CD14-positive monocyte (primary cell): Measurements from ENCODE around the gene ADAR. TPM values are rescaled to one million over a fixed set of nuclear protein-coding genes. Genes with fewer than 3 reads are reported as not detected.

ENCODE experiments used
- DNase-seq, 3 donors: peaks; one replicate each; pipeline ENCODE4 v3.0.0-alpha.2; 2011 to 2022
- H2AFZ ChIP-seq: 2 replicates; pipeline ENCODE4 v1.6.0; 2012; ENCODE audit warnings: mild to moderate bottlenecking, low read depth, low read length, inconsistent platforms; ENCODE audit not compliant: insufficient read depth, poor library complexity, severe bottlenecking
- H3K27ac ChIP-seq, 2 donors: 1 replicate in 1 of 2; 2 replicates in 1 of 2; pipeline ENCODE4 v1.5.1; 2012 to 2013; ENCODE audit warnings: low read length in 2 of 2, control low read depth in 1 of 2, inconsistent platforms in 1 of 2, low read depth in 1 of 2, mild to moderate bottlenecking in 1 of 2
- H3K27me3 ChIP-seq, 2 donors: one replicate each; pipeline versions ENCODE4 v1.6.0 to v1.6.1; 2011 to 2013; ENCODE audit warnings: low read length in 2 of 2; ENCODE audit not compliant: control insufficient read depth in 2 of 2, insufficient read depth in 2 of 2
- H3K36me3 ChIP-seq, 2 donors: replicated peaks in 1 of 2; 1 replicate in 1 of 2; 2 replicates in 1 of 2; pipeline versions ENCODE4 v1.5.1 to v1.6.1; 2012 to 2013; ENCODE audit warnings: low read length in 2 of 2, control low read depth in 1 of 2, inconsistent platforms in 1 of 2, mild to moderate bottlenecking in 1 of 2; ENCODE audit not compliant: insufficient read depth in 2 of 2, control insufficient read depth in 1 of 2
- H3K4me1 ChIP-seq, 2 donors: 1 replicate in 1 of 2; 2 replicates in 1 of 2; pipeline versions ENCODE4 v1.5.1 to v1.6.1; 2012 to 2013; ENCODE audit warnings: low read length in 2 of 2, control low read depth in 1 of 2, inconsistent platforms in 1 of 2, mild to moderate bottlenecking in 1 of 2, moderate library complexity in 1 of 2; ENCODE audit not compliant: insufficient read depth in 2 of 2, control insufficient read depth in 1 of 2
- H3K4me2 ChIP-seq: replicated peaks from 2 replicates; pipeline ENCODE3; 2012; ENCODE audit warnings: low read length, moderate library complexity, mild to moderate bottlenecking; ENCODE audit not compliant: poor library complexity, severe bottlenecking; ENCODE audit errors: extremely low read depth
- H3K4me3 ChIP-seq, 3 experiments: fragments of 200-600 bp in 1 of 3; sonication (generic) in 1 of 3; replicated peaks in 1 of 3; 1 replicate in 2 of 3; 2 replicates in 1 of 3; pipeline ENCODE4 v1.5.1; 2011 to 2013; ENCODE audit warnings: low read length in 3 of 3, mild to moderate bottlenecking in 3 of 3, control low read depth in 2 of 3, low read depth in 2 of 3, inconsistent platforms in 1 of 3, moderate library complexity in 1 of 3
- H3K79me2 ChIP-seq: 2 replicates; pipeline ENCODE4 v1.6.0; 2012; ENCODE audit warnings: mild to moderate bottlenecking, control low read depth, inconsistent platforms, low read length, moderate library complexity; ENCODE audit not compliant: insufficient read depth
- H3K9ac ChIP-seq: 2 replicates; pipeline ENCODE4 v1.6.0; 2017; ENCODE audit warnings: low read length, mild to moderate bottlenecking; ENCODE audit not compliant: insufficient read depth, poor library complexity, severe bottlenecking
- H3K9me3 ChIP-seq, 2 donors: replicated peaks in 1 of 2; 1 replicate in 1 of 2; 2 replicates in 1 of 2; pipeline versions ENCODE4 v1.5.1 to v1.6.1; 2012 to 2013; ENCODE audit warnings: low read length in 2 of 2, control low read depth in 1 of 2; ENCODE audit not compliant: control insufficient read depth in 1 of 2, insufficient read depth in 1 of 2
- H4K20me1 ChIP-seq: 2 replicates; pipeline ENCODE4 v1.6.0; 2012; ENCODE audit warnings: mild to moderate bottlenecking, low read length, control low read depth, moderate library complexity; ENCODE audit not compliant: insufficient read depth
- H3K27ac Mint-ChIP-seq, 7 donors: one replicate each; pipeline ENCODE4 v1.8.0; 2020; ENCODE audit warnings: mild to moderate bottlenecking in 7 of 7, mixed read lengths in 7 of 7, moderate library complexity in 6 of 7, inconsistent platforms in 2 of 7
- H3K27me3 Mint-ChIP-seq, 3 donors: one replicate each; pipeline ENCODE4 v1.8.0; 2021 to 2022; ENCODE audit warnings: low read depth in 3 of 3, mild to moderate bottlenecking in 3 of 3, mixed read lengths in 3 of 3, moderate library complexity in 3 of 3, inconsistent platforms in 1 of 3
- H3K36me3 Mint-ChIP-seq, 2 donors: one replicate each; pipeline ENCODE4 v1.8.0; 2020; ENCODE audit warnings: mixed read lengths in 2 of 2, inconsistent platforms in 1 of 2, mild to moderate bottlenecking in 1 of 2
- H3K4me1 Mint-ChIP-seq: one replicate; pipeline ENCODE4 v1.8.0; 2020; ENCODE audit warnings: mild to moderate bottlenecking, mixed read lengths
- H3K4me3 Mint-ChIP-seq, 2 donors: one replicate each; pipeline ENCODE4 v1.8.0; 2020; ENCODE audit warnings: mild to moderate bottlenecking in 2 of 2, mixed read lengths in 2 of 2, moderate library complexity in 1 of 2
- H3K9me3 Mint-ChIP-seq, 7 donors: one replicate each; pipeline ENCODE4 v1.8.0; 2020 to 2022; ENCODE audit warnings: mixed read lengths in 7 of 7, mild to moderate bottlenecking in 6 of 7, moderate library complexity in 6 of 7, inconsistent platforms in 2 of 7
- CTCF ChIP-seq: fragments of 200-600 bp; IDR thresholded peaks from one replicate; pipeline ENCODE4 v1.8.0; 2022; ENCODE audit warnings: antibody characterized with exemption, mild to moderate bottlenecking
- WGBS: methylation state at CpG from one replicate; pipeline ENCODE4 v1.1.5; 2013; ENCODE audit warnings: missing lambda C conversion rate; ENCODE audit not compliant: insufficient coverage; 5-methylcytosine and 5-hydroxymethylcytosine counted together
- intact Hi-C, 2 donors: fragments of 100-400 bp; cut with micrococcal nuclease; formaldehyde crosslinking; loops; one replicate each; pipeline versions ENCODE4 v1.15.0 to v1.15.1; 2023
- polyA plus RNA-seq, 3 donors: library from polyadenylated mRNA; depleted of rRNA in 1 of 3; unstranded in 2 of 3; stranded (reverse) in 1 of 3; fragments of 300-500 nt in 2 of 3; fragments of >200 nt in 1 of 3; fragmentation: Illumina TruSeq in 2 of 3; gene quantifications; 1 replicate in 2 of 3; 2 replicates in 1 of 3; pipeline ENCODE4 v1.2.3, GENCODE V29; 2012 to 2021

The ADAR gene
- polyA plus RNA-seq, 3 donors: 57.3 to 100 (median 91.6) TPM

GRCh38 chr1:154621875-154622274 is 13.9 kb upstream of the ADAR start:
- Histone ChIP-seq H3K9ac (no peak overlapping the region), H3K79me2 (peaks cover 93% of the 10 kb centered on the region), H3K27me3 (no peaks in the 10 kb centered on the region), H3K4me1 (peaks cover 21% of the 10 kb centered on the region in 2 donors), H4K20me1 (peaks cover 21% of the 10 kb centered on the region), H2AFZ (no peak overlapping the region), H3K4me3 (no peak overlapping the region), H3K27ac (no peak overlapping the region), H3K9me3 (no peaks in the 10 kb centered on the region), H3K4me2 (no peak overlapping the region), H3K36me3 (peaks cover 0 to 13% of the 10 kb centered on the region in 2 donors)
- Mint-ChIP-seq H3K4me3 (no peak overlapping the region), H3K27me3 (peaks cover 0 to 4% (median 0%) of the 10 kb centered on the region in 3 donors), H3K27ac (no peak overlapping the region), H3K36me3 (peaks cover 17 to 31% of the 10 kb centered on the region in 2 donors), H3K9me3 (peaks cover 0 to 2% (median 0%) of the 10 kb centered on the region in 7 donors), H3K4me1 (peaks cover 40% of the 10 kb centered on the region)
- 60% methylated on average over 4 of the region's 5 CpGs for WGBS
- intact Hi-C loops: no loop called here
- no peak for DNase-seq
- no peak for TF ChIP-seq CTCF

- Histone ChIP-seq H3K79me2 (peaks cover 93% of the 10 kb centered on the region), H2AFZ (no peak overlapping the region), H3K4me3 (no peak overlapping the region), H4K20me1 (peaks cover 25% of the 10 kb centered on the region), H3K4me1 (peaks cover 13% of the 10 kb centered on the region in 2 donors), H3K27ac (no peak overlapping the region), H3K36me3 (peaks cover 0 to 13% of the 10 kb centered on the region in 2 donors), H3K9ac (no peak overlapping the region), H3K27me3 (no peaks in the 10 kb centered on the region), H3K9me3 (no peaks in the 10 kb centered on the region), H3K4me2 (no peak overlapping the region)
- no peak overlapping the region for H3K27ac Mint-ChIP-seq
- DNase-seq: no peak
- H3K9me3 Mint-ChIP-seq: peaks cover 0 to 2% (median 0%) of the 10 kb centered on the region in 7 donors
- intact Hi-C loops: no loop called here
- H3K36me3 Mint-ChIP-seq: peaks cover 17 to 36% of the 10 kb centered on the region in 2 donors
- peaks cover 31% of the 10 kb centered on the region for H3K4me1 Mint-ChIP-seq
- peaks cover 0 to 3% (median 0%) of the 10 kb centered on the region in 3 donors for H3K27me3 Mint-ChIP-seq
- WGBS: no CpG with 5 or more reads among the region's 3 CpGs
- no peak overlapping the region for H3K4me3 Mint-ChIP-seq
- no peak for TF ChIP-seq CTCF
Measured at GRCh38 chr1:154620751-154621150, 12.8 kb upstream of the ADAR start.
